Measurements from ENCODE around the gene ZCCHC10.
"Not testable (repeated sequence)": the region's sequence is repeated elsewhere in the genome, so short reads cannot be mapped to it uniquely, and the experiment has no call there.

The ZCCHC10 gene

DNA sequence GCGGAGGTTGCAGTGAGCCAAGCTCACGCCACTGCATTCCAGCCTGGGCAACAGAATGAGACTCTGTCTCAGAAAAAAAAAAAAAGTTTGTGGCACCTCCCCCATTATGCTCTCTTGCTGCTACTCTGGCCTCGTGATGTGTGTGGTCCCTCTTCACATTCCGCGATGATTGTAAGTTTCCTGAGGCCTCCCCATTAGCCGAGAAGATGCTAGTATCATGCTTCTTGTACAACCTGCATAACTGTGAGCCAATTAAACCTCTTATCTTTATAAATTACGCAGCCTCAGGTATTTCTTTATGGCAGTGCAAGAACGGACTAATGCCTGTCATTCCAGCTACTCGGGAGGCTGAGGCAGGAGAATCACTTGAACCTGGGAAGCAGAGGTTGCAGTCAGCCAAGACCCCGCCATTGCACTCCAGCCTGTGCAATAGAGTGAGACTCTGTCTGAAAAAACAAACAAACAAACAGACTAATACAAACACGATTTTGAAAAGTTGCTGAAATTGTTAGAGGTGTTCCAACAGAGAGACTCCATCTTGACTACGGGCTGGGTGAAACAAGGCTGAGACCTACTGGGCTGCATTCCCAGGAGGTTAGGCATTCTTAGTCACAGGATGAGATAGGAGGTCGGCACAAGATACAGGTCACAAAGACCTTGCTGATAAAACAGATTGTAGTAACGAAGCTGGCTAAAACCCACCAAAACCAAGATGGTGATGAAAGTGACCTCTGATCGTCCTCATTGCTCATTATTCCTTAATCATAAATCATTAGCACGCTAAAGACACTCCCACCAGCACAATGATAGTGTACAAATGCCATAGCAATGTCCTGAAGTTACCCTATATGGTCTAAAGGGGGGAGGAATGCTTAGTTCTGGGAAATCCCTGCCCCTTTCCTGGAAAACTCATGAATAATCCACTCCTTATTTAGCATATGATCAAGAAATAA, 54.6 kb downstream of the ZCCHC10 start:
- no peak for TF ChIP-seq CTCF (IDR thresholded peaks at IDR 0.05; ENCODE audit: low read depth, low read length)
- Histone ChIP-seq H3K36me3 (no peaks in the 10 kb centered on the region), H3K9me3 (no peaks in the 10 kb centered on the region), H3K4me3 (ENCODE audit: low read depth, low read length) (no peak overlapping the region), H3K27me3 (no peaks in the 10 kb centered on the region), H3K4me1 (no peaks in the 10 kb centered on the region)
- DNase-seq, result no peak

- H3K9me3 ChIP-seq, result no peaks in the 10 kb centered on the region
- H3K4me1 ChIP-seq, result no peaks in the 10 kb centered on the region
- no peak for DNase-seq
- TF ChIP-seq CTCF (IDR thresholded peaks at IDR 0.05; ENCODE audit: low read depth, low read length), result no peak
- H3K4me3 ChIP-seq (ENCODE audit: low read depth, low read length), result no peak overlapping the region
- no peaks in the 10 kb centered on the region for H3K27me3 ChIP-seq
- H3K36me3 ChIP-seq, result peaks cover 5% of the 10 kb centered on the region
These were observed 61.2 kb downstream of the ZCCHC10 start for GRCh38 chr5:132965120-132965519.

- H3K4me3 ChIP-seq (ENCODE audit: low read depth, low read length), result peak within 1 kb of the TSS; percentile 87
- H3K27me3 ChIP-seq, result no peaks in the 10 kb centered on the region
- H3K4me1 ChIP-seq, result no peaks in the 10 kb centered on the region
- peaks cover 5% of the 10 kb centered on the region for H3K36me3 ChIP-seq
- no peak for TF ChIP-seq CTCF (IDR thresholded peaks at IDR 0.05; ENCODE audit: low read depth, low read length)
- no peaks in the 10 kb centered on the region for H3K9me3 ChIP-seq
- DNase-seq, result peak; percentile 99
These were observed 62.9 kb downstream of the ZCCHC10 start, which contains the start of gene AFF4 for GRCh38 chr5:132963171-132964104. Gene AFF4, minus strand, starts transcription at chr5:132963634. Its CDS starts 26,445 bp downstream, at chr5:132937189.

GRCh38 chr5:132962429-132963021, 63.8 kb downstream of the ZCCHC10 start:
- TF ChIP-seq CTCF (IDR thresholded peaks at IDR 0.05; ENCODE audit: low read depth, low read length), result no peak
- no peaks in the 10 kb centered on the region for H3K4me1 ChIP-seq
- DNase-seq, result peak; percentile 39
- no peaks in the 10 kb centered on the region for H3K9me3 ChIP-seq
- peaks cover 5% of the 10 kb centered on the region for H3K36me3 ChIP-seq
- no peaks in the 10 kb centered on the region for H3K27me3 ChIP-seq
- H3K4me3 ChIP-seq (ENCODE audit: low read depth, low read length), result peak overlapping the region; percentile 87

- H3K36me3 ChIP-seq, result peaks cover 5% of the 10 kb centered on the region
- no peaks in the 10 kb centered on the region for H3K4me1 ChIP-seq
- no peaks in the 10 kb centered on the region for H3K9me3 ChIP-seq
- no peaks in the 10 kb centered on the region for H3K27me3 ChIP-seq
- DNase-seq, result no peak
- TF ChIP-seq CTCF (IDR thresholded peaks at IDR 0.05; ENCODE audit: low read depth, low read length), result no peak
- peak overlapping the region; percentile 87 for H3K4me3 ChIP-seq (ENCODE audit: low read depth, low read length)
These were observed 64.5 kb downstream of the ZCCHC10 start for GRCh38 chr5:132961887-132962286.

DNA sequence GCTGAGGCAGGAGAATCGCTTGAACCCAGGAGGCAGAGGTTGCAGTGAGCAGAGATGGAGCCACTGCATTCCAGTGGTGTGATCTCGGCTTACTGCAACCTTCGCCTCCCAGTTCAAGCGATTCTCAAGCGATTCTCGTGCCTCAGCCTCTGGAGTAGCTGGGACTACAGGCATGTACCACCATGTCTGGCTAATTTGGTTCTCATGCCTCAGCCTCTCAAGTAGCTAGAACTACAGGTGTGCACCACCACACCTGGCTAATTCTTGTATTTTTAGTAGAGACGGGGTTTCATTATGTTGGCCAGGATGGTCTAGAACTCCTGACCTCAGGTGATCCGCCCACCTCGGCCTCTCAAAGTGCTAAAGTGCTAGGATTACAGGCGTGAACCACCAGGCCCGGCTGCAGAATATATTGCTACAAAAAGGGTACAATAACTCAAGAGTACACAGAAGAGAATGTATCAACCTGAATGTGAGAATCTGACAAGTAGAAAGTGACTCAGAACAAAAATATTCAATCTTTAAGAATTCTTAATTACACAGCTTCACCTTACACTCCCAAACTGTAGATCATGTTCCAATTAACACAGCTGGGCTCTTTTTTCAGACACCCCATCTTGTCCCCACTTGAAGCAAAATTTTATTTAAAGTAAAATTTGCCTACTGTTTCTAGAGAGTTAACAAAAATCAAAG, 65.1 kb downstream of the ZCCHC10 start:
- not testable (repeated sequence) for H3K9me3 ChIP-seq, H3K4me1 ChIP-seq, DNase-seq, H3K27me3 ChIP-seq, H3K36me3 ChIP-seq
- H3K4me3 ChIP-seq (ENCODE audit: low read depth, low read length), result peak overlapping the region; percentile 87

DNA sequence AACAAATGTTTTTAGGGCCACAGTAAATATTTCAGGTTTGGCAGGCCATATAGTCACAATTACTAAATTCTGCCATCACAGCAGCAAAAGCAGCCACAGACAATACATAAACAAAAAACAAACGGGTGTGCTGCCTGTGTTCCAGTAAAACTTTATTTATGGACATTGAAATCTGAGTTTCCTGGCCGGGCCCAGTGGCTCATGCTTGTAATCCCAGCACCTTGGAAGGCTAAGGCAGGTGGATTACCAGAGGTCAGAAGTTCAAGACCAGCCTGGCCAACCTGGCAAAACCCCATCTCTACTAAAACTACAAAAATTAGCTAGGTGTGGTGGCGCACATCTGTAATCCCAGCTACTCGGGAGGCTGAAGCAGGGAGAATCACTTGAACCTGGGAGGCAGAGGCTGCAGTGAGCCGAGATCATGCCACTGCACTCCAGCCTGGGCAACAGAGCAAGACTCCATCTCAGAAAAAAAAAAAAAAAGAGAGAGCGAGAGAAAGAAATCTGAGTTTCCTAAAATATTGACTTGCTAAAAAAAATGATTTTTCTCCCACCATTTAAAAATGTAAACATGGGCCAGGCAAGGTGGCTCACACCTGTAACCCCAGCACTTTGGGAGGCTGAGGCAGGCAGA, 70.1 kb downstream of the ZCCHC10 start:
- not testable (repeated sequence) for H3K27me3 ChIP-seq; H3K9me3 ChIP-seq; H3K4me1 ChIP-seq; H3K4me3 ChIP-seq (ENCODE audit: low read depth, low read length); DNase-seq
- H3K36me3 ChIP-seq, result peaks cover 26% of the 10 kb centered on the region
